ENCODE measurements around the gene LIMCH1.

LIMCH1 gene

GRCh38 chr4:41609851-41610250 lies 71.9 kb downstream of the LIMCH1 start:
- DNase-seq (ENCODE audit: low read depth in 2 of 2, low spot score in 1 of 2): no peak

GRCh38 chr4:41610474-41610873 lies 72.5 kb downstream of the LIMCH1 start:
- DNase-seq (ENCODE audit: low read depth in 2 of 2, low spot score in 1 of 2): no peak

GRCh38 chr4:41611124-41611838 lies 73.3 kb downstream of the LIMCH1 start:
- no peak for DNase-seq (ENCODE audit: low read depth in 2 of 2, low spot score in 1 of 2)

GRCh38 chr4:41611881-41612871 lies 74.2 kb downstream of the LIMCH1 start:
- no peak for DNase-seq (ENCODE audit: low read depth in 2 of 2, low spot score in 1 of 2)

- no peak for DNase-seq (ENCODE audit: low read depth in 2 of 2, low spot score in 1 of 2)
These were observed 75.4 kb downstream of the LIMCH1 start for GRCh38 chr4:41613386-41613785.

- DNase-seq (ENCODE audit: low read depth in 2 of 2, low spot score in 1 of 2): no peak
These were observed 75.9 kb downstream of the LIMCH1 start for GRCh38 chr4:41613821-41614220.

- no peak for DNase-seq (ENCODE audit: low read depth in 2 of 2, low spot score in 1 of 2)
These were observed 76.6 kb downstream of the LIMCH1 start for GRCh38 chr4:41614519-41614918.

- DNase-seq (ENCODE audit: low read depth in 2 of 2, low spot score in 1 of 2): no peak
These were observed 81.2 kb downstream of the LIMCH1 start for GRCh38 chr4:41619161-41619560.

GRCh38 chr4:41620594-41621256 lies 82.8 kb downstream of the LIMCH1 start:
- DNase-seq (ENCODE audit: low read depth in 2 of 2, low spot score in 1 of 2): no peak

- no peak for DNase-seq (ENCODE audit: low read depth in 2 of 2, low spot score in 1 of 2)
These were observed 84.8 kb downstream of the LIMCH1 start for GRCh38 chr4:41622787-41623186.

GRCh38 chr4:41624765-41625164 lies 86.8 kb downstream of the LIMCH1 start:
- DNase-seq (ENCODE audit: low read depth in 2 of 2, low spot score in 1 of 2): no peak

GRCh38 chr4:41625531-41625930 lies 87.6 kb downstream of the LIMCH1 start:
- no peak for DNase-seq (ENCODE audit: low read depth in 2 of 2, low spot score in 1 of 2)

- DNase-seq (ENCODE audit: low read depth in 2 of 2, low spot score in 1 of 2): no peak
These were observed 91.0 kb downstream of the LIMCH1 start for GRCh38 chr4:41628936-41629335.

- DNase-seq (ENCODE audit: low read depth in 2 of 2, low spot score in 1 of 2): no peak
These were observed 93.6 kb downstream of the LIMCH1 start for GRCh38 chr4:41631523-41631922.

GRCh38 chr4:41632481-41633073 lies 94.6 kb downstream of the LIMCH1 start:
- no peak for DNase-seq (ENCODE audit: low read depth in 2 of 2, low spot score in 1 of 2)

GRCh38 chr4:41633321-41633720 lies 95.4 kb downstream of the LIMCH1 start:
- no peak for DNase-seq (ENCODE audit: low read depth in 2 of 2, low spot score in 1 of 2)

- no peak for DNase-seq (ENCODE audit: low read depth in 2 of 2, low spot score in 1 of 2)
These were observed 97.5 kb downstream of the LIMCH1 start for GRCh38 chr4:41635441-41635840.

- no peak for DNase-seq (ENCODE audit: low read depth in 2 of 2, low spot score in 1 of 2)
These were observed 100.2 kb downstream of the LIMCH1 start for GRCh38 chr4:41638203-41638602.

GRCh38 chr4:41638866-41639265 lies 100.9 kb downstream of the LIMCH1 start:
- DNase-seq (ENCODE audit: low read depth in 2 of 2, low spot score in 1 of 2): no peak

GRCh38 chr4:41639291-41639690 lies 101.3 kb downstream of the LIMCH1 start:
- DNase-seq (ENCODE audit: low read depth in 2 of 2, low spot score in 1 of 2): no peak

- DNase-seq (ENCODE audit: low read depth in 2 of 2, low spot score in 1 of 2): no peak
These were observed 102.9 kb downstream of the LIMCH1 start for GRCh38 chr4:41640906-41641305.

All from stimulated activated CD8-positive, alpha-beta memory T cell treated with anti-CD3 and anti-CD28 coated beads, Interleukin-4, amount 100 ng/mL, for 4 hours (primary cell).